ENCODE measurements around the gene IFTAP. TPM values are rescaled to one million over a fixed set of nuclear protein-coding genes. Genes with fewer than 3 reads are reported as not detected.
"Not testable (repeated sequence)": the region's sequence is repeated elsewhere in the genome, so short reads cannot be mapped to it uniquely, and the experiment has no call there.

Gene IFTAP
- total RNA-seq, 4 donors from 2014 or later = 9.5 to 25.2 (median 16.8) TPM

DNA sequence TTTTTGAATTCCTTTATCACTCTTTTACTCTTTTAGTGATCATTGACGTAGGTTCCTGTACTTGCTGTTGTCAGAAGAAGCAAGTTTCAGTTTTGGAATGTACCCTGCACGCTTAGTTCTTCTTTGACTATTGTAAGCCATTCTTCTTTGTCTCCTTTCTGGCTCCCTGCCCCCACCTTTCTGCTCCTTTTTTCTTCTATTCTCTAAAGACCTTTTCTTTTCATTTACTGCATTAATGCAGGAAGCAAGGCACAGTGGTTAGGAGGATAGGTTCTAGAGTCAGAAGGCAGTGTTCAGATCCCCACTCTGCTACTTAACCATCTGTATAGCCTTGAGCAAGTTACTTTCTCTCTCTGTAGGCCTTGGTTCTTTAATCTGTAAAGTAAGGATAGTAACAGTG lies 37.5 kb downstream of the IFTAP start:
- TF ChIP-seq, protein P1, sequence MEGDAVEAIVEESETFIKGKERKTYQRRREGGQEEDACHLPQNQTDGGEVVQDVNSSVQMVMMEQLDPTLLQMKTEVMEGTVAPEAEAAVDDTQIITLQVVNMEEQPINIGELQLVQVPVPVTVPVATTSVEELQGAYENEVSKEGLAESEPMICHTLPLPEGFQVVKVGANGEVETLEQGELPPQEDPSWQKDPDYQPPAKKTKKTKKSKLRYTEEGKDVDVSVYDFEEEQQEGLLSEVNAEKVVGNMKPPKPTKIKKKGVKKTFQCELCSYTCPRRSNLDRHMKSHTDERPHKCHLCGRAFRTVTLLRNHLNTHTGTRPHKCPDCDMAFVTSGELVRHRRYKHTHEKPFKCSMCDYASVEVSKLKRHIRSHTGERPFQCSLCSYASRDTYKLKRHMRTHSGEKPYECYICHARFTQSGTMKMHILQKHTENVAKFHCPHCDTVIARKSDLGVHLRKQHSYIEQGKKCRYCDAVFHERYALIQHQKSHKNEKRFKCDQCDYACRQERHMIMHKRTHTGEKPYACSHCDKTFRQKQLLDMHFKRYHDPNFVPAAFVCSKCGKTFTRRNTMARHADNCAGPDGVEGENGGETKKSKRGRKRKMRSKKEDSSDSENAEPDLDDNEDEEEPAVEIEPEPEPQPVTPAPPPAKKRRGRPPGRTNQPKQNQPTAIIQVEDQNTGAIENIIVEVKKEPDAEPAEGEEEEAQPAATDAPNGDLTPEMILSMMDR (IDR thresholded peaks at IDR 0.05) = no peak
- DNase-seq (ENCODE audit: low spot score) (no peak), ATAC-seq (ENCODE audit: low FRiP score) (no peak)

DNA sequence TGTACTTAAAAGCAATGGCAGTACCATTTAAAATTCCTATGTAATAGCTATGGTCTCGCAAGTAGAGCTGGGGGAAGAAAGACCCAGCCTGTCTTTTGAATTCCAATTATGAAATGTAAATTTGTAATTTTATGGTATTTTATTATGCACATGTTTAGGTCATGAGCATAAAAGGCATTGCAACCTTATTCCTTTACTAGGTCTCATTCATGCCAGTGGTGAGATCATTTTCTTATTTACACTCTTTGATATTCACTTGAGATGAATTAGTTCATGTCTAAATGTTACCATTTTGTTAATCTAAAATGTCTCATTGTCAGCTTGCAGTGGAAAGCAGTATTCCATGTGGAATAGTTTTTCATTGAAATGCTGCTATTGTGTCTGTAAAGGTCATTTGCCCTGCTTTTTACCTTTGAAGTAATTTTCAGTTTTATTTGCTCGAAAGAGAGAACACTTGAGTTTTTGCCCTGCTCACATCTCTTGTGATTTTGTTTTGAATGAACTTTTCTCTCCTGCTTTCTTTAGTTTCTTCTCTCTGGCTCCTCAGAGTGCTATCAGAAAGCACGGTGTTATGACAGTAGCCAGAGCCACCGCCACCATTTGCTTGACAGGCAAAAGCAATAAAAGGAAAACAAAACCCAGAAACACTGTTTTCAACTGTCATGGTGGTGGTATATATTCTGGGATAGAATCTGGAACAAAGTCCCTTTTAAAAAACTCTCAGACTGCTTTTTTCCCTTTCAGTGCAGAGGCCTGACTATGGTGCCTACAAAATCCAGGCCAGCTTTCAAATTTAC lies 41.0 kb downstream of the IFTAP start:
- TF ChIP-seq, protein P1 (IDR thresholded peaks at IDR 0.05) = no peak
- no peak for ATAC-seq (ENCODE audit: low FRiP score)

DNA sequence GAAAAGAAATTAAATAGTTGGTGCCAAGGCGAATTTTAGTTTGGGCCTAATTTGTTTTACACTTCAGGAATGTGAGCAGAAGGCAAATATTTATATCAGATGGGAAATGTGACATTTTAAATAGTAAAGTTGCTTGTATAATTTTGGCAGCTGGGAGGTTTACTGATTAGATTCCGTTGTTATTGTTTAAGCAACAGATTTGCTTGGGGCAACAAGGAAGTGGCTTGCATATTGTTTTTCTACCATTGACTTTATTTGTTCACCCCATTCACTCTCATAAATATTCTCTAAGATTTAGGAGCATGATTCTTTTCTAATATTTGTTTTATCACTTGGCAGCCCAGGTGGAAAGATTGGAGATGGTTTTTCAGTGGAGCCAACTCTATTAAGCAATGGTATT lies 44.3 kb downstream of the IFTAP start:
- ATAC-seq (ENCODE audit: low FRiP score) = no peak
- DNase-seq (ENCODE audit: low spot score) = no peak
- TF ChIP-seq, protein P1 (IDR thresholded peaks at IDR 0.05) = no peak

More for the DNA sequence above, 41.0 kb downstream of the IFTAP start:
- DNase-seq (ENCODE audit: low spot score) = no peak

DNA sequence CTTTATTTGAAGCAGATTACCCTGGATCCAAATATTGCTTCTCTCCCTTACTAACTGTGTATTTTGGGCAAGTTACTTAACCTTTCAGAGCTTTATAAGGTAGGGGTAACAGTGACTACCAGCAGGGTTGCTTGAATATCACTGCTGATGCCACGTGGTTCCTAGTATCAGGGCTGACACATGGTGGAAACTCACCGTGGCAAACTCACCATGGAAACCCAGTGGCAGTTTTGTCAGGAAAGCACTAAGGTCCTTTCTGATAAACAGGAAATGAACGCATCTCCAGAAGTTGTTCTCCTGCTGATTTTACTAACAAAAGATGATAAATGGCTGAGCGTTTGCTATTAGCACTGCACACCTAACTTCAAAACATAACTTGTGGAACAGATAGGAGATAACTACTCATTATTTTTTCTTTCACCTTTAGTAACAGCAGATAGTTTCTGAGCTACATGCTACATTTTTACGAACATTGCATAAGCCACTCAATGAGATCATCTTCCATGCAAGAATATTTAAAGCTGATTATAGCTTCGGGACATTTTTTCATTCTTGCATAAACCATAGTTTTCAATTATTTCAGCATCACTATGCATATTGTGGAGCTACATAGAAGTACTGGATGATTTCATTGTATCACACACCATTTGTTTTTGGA lies 63.4 kb downstream of the IFTAP start:
- TF ChIP-seq, protein P1 (IDR thresholded peaks at IDR 0.05) = no peak
- ATAC-seq (ENCODE audit: low FRiP score) (no peak), DNase-seq (ENCODE audit: low spot score) (no peak)

DNA sequence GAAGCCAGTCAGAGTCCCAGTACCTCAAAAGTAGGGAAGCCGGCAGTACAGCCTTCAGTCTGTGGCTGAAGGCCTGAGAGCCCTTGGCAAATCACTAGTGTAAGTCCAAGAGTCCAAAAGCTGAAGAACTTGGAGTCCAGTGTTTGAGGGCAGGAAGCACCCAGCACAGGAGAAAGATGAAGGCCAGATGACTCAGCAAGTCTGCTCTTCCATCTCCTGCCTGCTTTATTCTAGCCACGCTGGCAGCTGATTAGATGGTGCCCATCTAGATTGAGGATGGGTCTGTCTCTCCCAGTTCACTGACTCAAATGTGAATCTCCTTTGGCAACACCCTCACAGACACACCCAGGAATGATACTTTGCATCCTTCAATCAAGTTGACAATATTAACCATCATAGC lies 67.1 kb downstream of the IFTAP start:
- DNase-seq (ENCODE audit: low spot score); ATAC-seq (ENCODE audit: low FRiP score): not testable (repeated sequence)

DNA sequence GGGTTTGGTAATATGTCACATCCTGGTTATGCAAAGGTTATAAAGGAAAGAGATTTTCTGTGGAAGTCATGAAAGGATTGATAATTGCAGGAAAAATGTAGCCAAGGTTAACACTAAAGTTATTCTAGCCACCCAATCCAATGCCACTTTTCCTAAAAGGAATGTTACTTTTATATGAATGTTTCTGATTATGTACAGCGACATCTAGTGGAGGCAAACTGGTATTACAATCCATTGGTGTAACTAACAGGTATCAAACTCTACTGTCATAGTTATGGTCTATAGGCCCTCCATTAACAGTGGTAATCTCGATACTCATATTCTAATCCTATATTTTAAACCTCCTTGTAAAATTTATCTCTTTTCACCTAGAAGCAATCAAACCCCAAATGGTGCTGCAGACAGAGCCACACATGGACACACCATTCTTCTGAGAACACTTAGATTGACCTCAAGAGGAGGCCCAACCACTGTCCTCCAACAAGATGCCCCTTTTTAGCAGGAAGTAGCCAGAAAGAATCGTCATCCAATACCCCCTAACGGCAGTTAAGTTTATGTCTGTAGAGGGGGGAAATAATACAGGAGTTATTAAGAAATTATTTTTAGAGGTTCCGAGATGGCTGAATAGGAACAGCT lies 78.6 kb downstream of the IFTAP start:
- TF ChIP-seq, protein P1 (IDR thresholded peaks at IDR 0.05) = peak in 1 of 3 donors; percentile 35
- DNase-seq (ENCODE audit: low spot score) (no peak), ATAC-seq (ENCODE audit: low FRiP score) (no peak)

DNA sequence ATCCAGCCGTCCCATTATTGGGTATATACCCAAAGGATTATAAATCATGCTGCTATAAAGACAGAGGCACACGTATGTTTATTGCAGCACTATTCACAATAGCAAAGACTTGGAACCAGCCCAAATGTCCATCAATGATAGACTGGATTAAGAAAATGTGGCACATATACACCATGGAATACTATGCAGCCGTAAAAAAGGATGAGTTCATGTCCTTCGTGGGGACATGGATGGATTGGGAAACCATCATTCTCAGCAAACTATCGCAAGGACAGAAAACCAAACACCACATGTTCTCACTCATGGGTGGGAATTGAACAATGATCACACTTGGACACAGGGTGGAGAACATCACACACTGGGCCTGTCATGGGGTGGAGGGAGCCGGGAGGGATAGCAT lies 85.2 kb downstream of the IFTAP start:
- DNase-seq (ENCODE audit: low spot score); ATAC-seq (ENCODE audit: low FRiP score): not testable (repeated sequence)

Data from omental fat pad (tissue), 4 donors.